Measurements from ENCODE around the gene CNKSR2. TPM values are rescaled to one million over a fixed set of nuclear protein-coding genes. Genes with fewer than 3 reads are reported as not detected.

The CNKSR2 gene
- total and polyA plus RNA-seq, 10 of the 15 experiments (the other 5 are each of a cell fraction or from before 2014, with no cell fraction given) = 0.02 to 0.69 (median 0.18) TPM; not detected in 4

- no peak for DNase-seq (ENCODE audit: low read depth, low spot score)
- FAIRE-seq = no peak
- ChIA-PET RAD21 (ENCODE audit: unreplicated experiment) (no interaction called here), POLR2A (no interaction called here), SMC1A (ENCODE audit: uncharacterized antibody, unreplicated experiment) (interaction anchor here (2.6 kb wide), 1 partner anchor 10 kb away, joined by 7 read pairs; no protein-coding TSS in a partner anchor), CTCF (interaction anchor here (2.6 kb wide), 1 partner anchor 10 kb away, joined by 13 read pairs; no protein-coding TSS in a partner anchor)
- in situ Hi-C loops (cut with MboI) (no loop called here), intact Hi-C loops (cut with micrococcal nuclease; ENCODE audit: unreplicated experiment) (no loop called here)
- no TSS peak for BruUV-seq (replicated peaks)
- H3K4me1 ChIP-seq (ENCODE audit: control insufficient read depth, insufficient read depth, low read length) = no peaks in the 10 kb centered on the region
- H3K4me3 ChIP-seq = no peak overlapping the region
- no peak overlapping the region for H3K4me2 ChIP-seq (ENCODE audit: control insufficient read depth, insufficient read depth)
- no peaks in the 10 kb centered on the region for H3K36me3 ChIP-seq (ENCODE audit: control insufficient read depth in 2 of 2, insufficient read depth in 2 of 2, low read length in 1 of 2)
- no peaks in the 10 kb centered on the region for H3K9me3 ChIP-seq (replicated peaks; ENCODE audit: control insufficient read depth, insufficient read depth, low read length)
- no peak overlapping the region for H3K9ac ChIP-seq (ENCODE audit: control insufficient read depth, insufficient read depth, low read length)
- no peak overlapping the region for H3K27ac ChIP-seq (ENCODE audit: control insufficient read depth, insufficient read depth)
- TF ChIP-seq POLR2A (IDR thresholded peaks at IDR 0.05; ENCODE audit: low read depth, low read length) = no peak
- no peaks in the 10 kb centered on the region for H3K79me2 ChIP-seq (ENCODE audit: control insufficient read depth, insufficient read depth, low read length)
- no peak for ATAC-seq
- 15% methylated on average over 4 of the region's 4 CpGs for WGBS (ENCODE audit: insufficient coverage, insufficient replicate concordance, low lambda C conversion rate, missing lambda C conversion rate)
- H2AFZ ChIP-seq (ENCODE audit: control insufficient read depth, low read depth, low read length) = no peak overlapping the region
- H3K27me3 ChIP-seq (replicated peaks in 1 of 2; ENCODE audit: control insufficient read depth in 2 of 2, insufficient read depth in 2 of 2, low read length in 1 of 2) = no peaks in the 10 kb centered on the region
- H4K20me1 ChIP-seq (ENCODE audit: control insufficient read depth, insufficient read depth) = no peaks in the 10 kb centered on the region
Measured at GRCh38 chrX:21490341-21490740, 116.1 kb downstream of the CNKSR2 start.

GRCh38 chrX:21493226-21493830 lies 119.1 kb downstream of the CNKSR2 start:
- ChIA-PET RAD21 (ENCODE audit: unreplicated experiment) (interaction anchor here (1.0 kb wide), 1 partner anchor 13 kb away, joined by 3 read pairs; no protein-coding TSS in a partner anchor), CTCF (interaction anchor here (0.7 to 1.2 kb wide), 2 partner anchors 19 to 962 kb away, joined by 3 read pairs; no protein-coding TSS in a partner anchor), SMC1A (ENCODE audit: uncharacterized antibody, unreplicated experiment) (interaction anchor here (0.9 to 1.5 kb wide), 4 partner anchors 10 to 30 kb away, joined by 3 to 4 read pairs (median 4); no protein-coding TSS in a partner anchor), POLR2A (no interaction called here)
- no peak overlapping the region for H3K4me2 ChIP-seq (ENCODE audit: control insufficient read depth, insufficient read depth)
- H2AFZ ChIP-seq (ENCODE audit: control insufficient read depth, low read depth, low read length) = no peak overlapping the region
- H3K27ac ChIP-seq (ENCODE audit: control insufficient read depth, insufficient read depth) = no peak overlapping the region
- H3K27me3 ChIP-seq (replicated peaks in 1 of 2; ENCODE audit: control insufficient read depth in 2 of 2, insufficient read depth in 2 of 2, low read length in 1 of 2) = no peaks in the 10 kb centered on the region
- in situ Hi-C loops (cut with MboI) = no loop called here
- intact Hi-C loops (cut with micrococcal nuclease; ENCODE audit: unreplicated experiment) = no loop called here
- H3K4me1 ChIP-seq (ENCODE audit: control insufficient read depth, insufficient read depth, low read length) = no peaks in the 10 kb centered on the region
- 0% methylated on average over 1 of the region's 1 CpG for WGBS (ENCODE audit: insufficient coverage, insufficient replicate concordance, low lambda C conversion rate, missing lambda C conversion rate)
- H3K9ac ChIP-seq (ENCODE audit: control insufficient read depth, insufficient read depth, low read length) = no peak overlapping the region
- H3K9me3 ChIP-seq (replicated peaks; ENCODE audit: control insufficient read depth, insufficient read depth, low read length) = no peaks in the 10 kb centered on the region
- FAIRE-seq (no peak), ATAC-seq (no peak), DNase-seq (ENCODE audit: low read depth, low spot score) (no peak)
- no peaks in the 10 kb centered on the region for H4K20me1 ChIP-seq (ENCODE audit: control insufficient read depth, insufficient read depth)
- H3K4me3 ChIP-seq = no peak overlapping the region
- no TSS peak for BruUV-seq (replicated peaks)
- H3K36me3 ChIP-seq (ENCODE audit: control insufficient read depth in 2 of 2, insufficient read depth in 2 of 2, low read length in 1 of 2) = no peaks in the 10 kb centered on the region
- no peaks in the 10 kb centered on the region for H3K79me2 ChIP-seq (ENCODE audit: control insufficient read depth, insufficient read depth, low read length)
- no peak for TF ChIP-seq ZNF24 (IDR thresholded peaks at IDR 0.05)
- no peak for TF ChIP-seq TBL1XR1 (IDR thresholded peaks at IDR 0.05; ENCODE audit: low read depth, low read length)
- TF ChIP-seq CBX3 (IDR thresholded peaks at IDR 0.05; ENCODE audit: borderline replicate concordance, low read depth) = no peak
- TF ChIP-seq IRF5 (IDR thresholded peaks at IDR 0.05; ENCODE audit: borderline replicate concordance) = no peak
- TF ChIP-seq MEF2B (IDR thresholded peaks at IDR 0.05; ENCODE audit: partially characterized antibody, poor library complexity, severe bottlenecking) = no peak
- TF ChIP-seq KDM1A (IDR thresholded peaks at IDR 0.05; ENCODE audit: borderline replicate concordance) = no peak
- TF ChIP-seq MLLT1 (IDR thresholded peaks at IDR 0.05) = no peak
- no peak for TF ChIP-seq USF1 (IDR thresholded peaks at IDR 0.05; ENCODE audit: borderline replicate concordance, extremely low read length, insufficient read depth, low read depth, low read length)

Measured in GM12878 (cell line).